Activated CD8-positive, alpha-beta memory T cell treated with anti-CD3 and anti-CD28 coated beads, Interleukin-2, amount 50 U/mL, for 1 hour (primary cell): ENCODE measurements around the gene SMYD3.
"Not testable (repeated sequence)": the region's sequence is repeated elsewhere in the genome, so short reads cannot be mapped to it uniquely, and the experiment has no call there.

Experiments
- DNase-seq: peaks from one replicate; pipeline ENCODE4 v3.0.0-alpha.2; 2020; ENCODE audit errors: extremely low read depth

Gene SMYD3

GRCh38 chr1:246032031-246032551 lies 475.0 kb downstream of the SMYD3 start:
- DNase-seq = no peak

- no peak for DNase-seq
Measured at GRCh38 chr1:246029616-246030015, 477.5 kb downstream of the SMYD3 start.

- not testable (repeated sequence) for DNase-seq
Measured at GRCh38 chr1:246024118-246024517, 483.0 kb downstream of the SMYD3 start.

- no peak for DNase-seq
Measured at GRCh38 chr1:246020211-246020954, 486.7 kb downstream of the SMYD3 start.

- no peak for DNase-seq
Measured at GRCh38 chr1:246018146-246018545, 488.9 kb downstream of the SMYD3 start.

- no peak for DNase-seq
Measured at GRCh38 chr1:246012341-246012740, 494.7 kb downstream of the SMYD3 start.

GRCh38 chr1:246010386-246010785 lies 496.7 kb downstream of the SMYD3 start:
- DNase-seq = no peak

GRCh38 chr1:246008363-246008831 lies 498.7 kb downstream of the SMYD3 start:
- DNase-seq = no peak

GRCh38 chr1:246005067-246005466 lies 502.0 kb downstream of the SMYD3 start:
- no peak for DNase-seq

- DNase-seq = no peak
Measured at GRCh38 chr1:246004301-246004700, 502.8 kb downstream of the SMYD3 start.

GRCh38 chr1:246003442-246003730 lies 503.7 kb downstream of the SMYD3 start:
- no peak for DNase-seq

GRCh38 chr1:246002725-246003441 lies 504.2 kb downstream of the SMYD3 start:
- DNase-seq = peak; percentile 59

GRCh38 chr1:246001837-246002230 lies 505.2 kb downstream of the SMYD3 start:
- no peak for DNase-seq

- DNase-seq = no peak
Measured at GRCh38 chr1:246001142-246001836, 505.8 kb downstream of the SMYD3 start.

- no peak for DNase-seq
Measured at GRCh38 chr1:246000638-246001015, 506.5 kb downstream of the SMYD3 start.

GRCh38 chr1:245999697-246000637 lies 507.1 kb downstream of the SMYD3 start:
- no peak for DNase-seq

- DNase-seq = no peak
Measured at GRCh38 chr1:245997471-245998258, 509.4 kb downstream of the SMYD3 start.

GRCh38 chr1:245996811-245997210 lies 510.3 kb downstream of the SMYD3 start:
- DNase-seq = no peak

- no peak for DNase-seq
Measured at GRCh38 chr1:245995474-245995873, 511.6 kb downstream of the SMYD3 start.

- no peak for DNase-seq
Measured at GRCh38 chr1:245991266-245991665, 515.8 kb downstream of the SMYD3 start.
